Measurements from ENCODE around the gene COL6A2. TPM values are rescaled to one million over a fixed set of nuclear protein-coding genes. Genes with fewer than 3 reads are reported as not detected.
"Not testable (repeated sequence)": the region's sequence is repeated elsewhere in the genome, so short reads cannot be mapped to it uniquely, and the experiment has no call there.

Gene COL6A2
- polyA plus RNA-seq, 2 of the 4 experiments (the other 2 are of a cell fraction) = 2.3 to 13.1 TPM

DNA sequence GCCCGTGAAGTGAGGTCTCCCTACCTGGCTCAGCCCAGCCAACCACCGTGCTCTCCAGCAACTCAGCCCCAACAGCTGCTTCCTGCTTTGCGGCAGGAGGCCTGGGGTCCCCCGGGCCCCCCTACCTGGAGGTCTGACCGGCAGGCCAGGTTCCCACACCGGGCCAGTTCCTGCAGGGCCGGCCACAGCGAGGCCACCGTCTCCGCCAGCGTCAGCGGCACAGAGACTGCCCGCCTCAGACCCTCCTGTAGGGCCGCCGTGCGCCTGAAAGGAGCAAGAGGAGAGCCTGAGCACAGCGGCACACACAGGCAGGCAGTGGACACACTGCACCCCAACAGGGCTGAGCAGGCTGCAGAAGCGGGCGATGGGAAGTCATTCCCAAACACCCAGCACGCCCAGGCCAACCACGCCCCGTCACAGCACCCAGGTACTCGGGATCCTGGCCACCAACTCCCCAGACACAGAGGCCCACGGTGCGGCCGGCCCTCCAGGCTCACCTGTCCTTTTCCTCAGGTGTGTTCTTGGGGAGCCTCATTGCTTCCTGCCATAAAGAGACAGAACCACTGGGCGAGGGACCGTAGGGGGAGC is 40.6 kb downstream of the COL6A2 start:
- Histone ChIP-seq H3K4me2 (no peak overlapping the region), H3K9me3 (no peaks in the 10 kb centered on the region), H3K27ac (no peak overlapping the region), H3K4me1 (no peaks in the 10 kb centered on the region), H3K4me3 (no peak overlapping the region)
- DNase-seq (ENCODE audit: low read depth in 1 of 2, low spot score in 1 of 2) = no peak
- POLR2A ChIA-PET = no interaction called here
- TF ChIP-seq SREBF2 (IDR thresholded peaks at IDR 0.05) (no peak), MAFK (IDR thresholded peaks at IDR 0.05; ENCODE audit: partially characterized antibody) (no peak)
- FAIRE-seq = no peak
- CTCF ChIA-PET = interaction anchor here (1.1 kb wide), 1 partner anchor 168 kb away, joined by 3 read pairs; no protein-coding TSS in a partner anchor
- ATAC-seq = no peak
- 51% methylated on average over 6 of the region's 28 CpGs for WGBS (ENCODE audit: missing lambda C conversion rate)

- DNase-seq (ENCODE audit: low read depth in 1 of 2, low spot score in 1 of 2) (no peak), ATAC-seq (no peak), FAIRE-seq (no peak)
- POLR2A ChIA-PET = no interaction called here
- H3K4me3 ChIP-seq = no peak overlapping the region
- H3K4me2 ChIP-seq = no peak overlapping the region
- no peaks in the 10 kb centered on the region for H3K9me3 ChIP-seq
- WGBS (ENCODE audit: missing lambda C conversion rate) = 86% methylated on average over 13 of the region's 15 CpGs
- no peak overlapping the region for H3K27ac ChIP-seq
- H3K4me1 ChIP-seq = no peaks in the 10 kb centered on the region
- CTCF ChIA-PET = interaction anchor here (0.7 kb wide), 1 partner anchor 1469 kb away, joined by 3 read pairs; no protein-coding TSS in a partner anchor
- TF ChIP-seq BCL3 (IDR thresholded peaks at IDR 0.05) (no peak), CHD4 (IDR thresholded peaks at IDR 0.05; ENCODE audit: borderline replicate concordance) (no peak), HMGXB4 (CRISPR knock-in tag; IDR thresholded peaks at IDR 0.05; ENCODE audit: borderline replicate concordance) (no peak), E2F6 (IDR thresholded peaks at IDR 0.05; ENCODE audit: borderline replicate concordance, low read depth) (no peak), ZC3H11A (IDR thresholded peaks at IDR 0.05) (no peak), CBX8 (IDR thresholded peaks at IDR 0.05) (no peak), RCOR1 (IDR thresholded peaks at IDR 0.05; ENCODE audit: low read depth, low read length) (no peak), NFE2L2 (conservative IDR thresholded peaks at IDR 0.05; ENCODE audit: low read length) (no peak), EHMT2 (IDR thresholded peaks at IDR 0.05; ENCODE audit: low read depth) (no peak)
These were observed 41.8 kb downstream of the COL6A2 start for GRCh38 chr21:46139686-46140085.

DNA sequence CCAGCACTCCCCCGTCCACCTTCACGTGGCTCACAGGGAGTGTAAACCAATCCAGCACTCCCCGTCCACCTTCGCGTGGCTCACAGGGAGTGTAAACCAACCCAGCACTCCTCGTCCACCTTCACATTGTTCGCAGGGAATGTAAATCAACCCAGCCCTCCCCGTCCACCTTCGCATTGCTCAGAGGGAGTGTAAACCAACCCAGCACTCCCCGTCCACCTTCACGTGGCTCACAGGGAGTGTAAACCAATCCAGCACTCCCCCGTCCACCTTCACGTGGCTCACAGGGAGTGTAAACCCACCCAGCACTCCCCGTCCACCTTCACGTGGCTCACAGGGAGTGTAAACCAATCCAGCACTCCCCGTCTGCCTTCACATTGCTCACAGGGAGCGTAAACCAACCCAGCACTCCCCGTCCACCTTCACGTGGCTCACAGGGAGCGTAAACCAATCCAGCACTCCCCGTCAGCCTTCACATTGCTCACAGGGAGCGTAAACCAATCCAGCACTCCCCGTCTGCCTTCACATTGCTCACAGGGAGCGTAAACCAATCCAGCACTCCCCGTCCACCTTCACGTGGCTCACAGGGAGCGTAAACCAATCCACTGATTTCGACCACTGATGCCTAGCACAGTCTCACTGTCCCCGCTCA is 42.6 kb downstream of the COL6A2 start:
- H3K4me2 ChIP-seq; H3K27ac ChIP-seq; H3K4me1 ChIP-seq; FAIRE-seq; POLR2A ChIA-PET; H3K9me3 ChIP-seq; H3K4me3 ChIP-seq; DNase-seq (ENCODE audit: low read depth in 1 of 2, low spot score in 1 of 2); ATAC-seq: not testable (repeated sequence)
- WGBS (ENCODE audit: missing lambda C conversion rate) = 51% methylated on average over 29 of the region's 29 CpGs
- CTCF ChIA-PET = interaction anchor here (0.7 kb wide), 1 partner anchor 9 kb away, joined by 3 read pairs; no protein-coding TSS in a partner anchor

GRCh38 chr21:46141767-46142581 is 44.1 kb downstream of the COL6A2 start:
- FAIRE-seq (no peak), DNase-seq (ENCODE audit: low read depth in 1 of 2, low spot score in 1 of 2) (no peak), ATAC-seq (no peak)
- H3K27ac ChIP-seq = no peak overlapping the region
- H3K9me3 ChIP-seq = no peaks in the 10 kb centered on the region
- no peak for TF ChIP-seq RNF2 (IDR thresholded peaks at IDR 0.05; ENCODE audit: borderline replicate concordance, low read depth)
- TF ChIP-seq HMGXB4 (CRISPR knock-in tag; IDR thresholded peaks at IDR 0.05; ENCODE audit: borderline replicate concordance) = no peak
- TF ChIP-seq KDM5A (IDR thresholded peaks at IDR 0.05) = no peak
- TF ChIP-seq EHF (CRISPR knock-in tag; IDR thresholded peaks at IDR 0.05) = no peak
- TF ChIP-seq FOSL2 (IDR thresholded peaks at IDR 0.05) = no peak
- no peak for TF ChIP-seq FOSL2 (CRISPR knock-in tag; IDR thresholded peaks at IDR 0.05)
- TF ChIP-seq RFX5 (IDR thresholded peaks at IDR 0.05) = no peak
- TF ChIP-seq ZNF302 (CRISPR knock-in tag; IDR thresholded peaks at IDR 0.05) = no peak
- no peak for TF ChIP-seq RCOR1 (IDR thresholded peaks at IDR 0.05; ENCODE audit: low read depth, low read length)
- TF ChIP-seq HDAC2 (IDR thresholded peaks at IDR 0.05) = no peak
- TF ChIP-seq ESRRA (IDR thresholded peaks at IDR 0.05; ENCODE audit: borderline replicate concordance, low read length) = no peak
- CTCF ChIA-PET = interaction anchor here (1.1 to 3.3 kb wide), 11 partner anchors 12 to 176 kb away, joined by 3 to 34 read pairs (median 4); partner anchors contain the start of gene FTCD
- 90% methylated on average over 43 of the region's 45 CpGs for WGBS (ENCODE audit: missing lambda C conversion rate)
- H3K4me2 ChIP-seq = no peak overlapping the region
- POLR2A ChIA-PET = no interaction called here
- no peaks in the 10 kb centered on the region for H3K4me1 ChIP-seq
- H3K4me3 ChIP-seq = no peak overlapping the region

Measured in A549 (cell line).